ENCODE measurements around the gene PPP1R12C. TPM values are rescaled to one million over a fixed set of nuclear protein-coding genes. Genes with fewer than 3 reads are reported as not detected.
"Not testable (repeated sequence)": the region's sequence is repeated elsewhere in the genome, so short reads cannot be mapped to it uniquely, and the experiment has no call there.

PPP1R12C gene
- total and polyA plus RNA-seq, 7 donors, result 20.5 to 59.1 (median 28.5) TPM

DNA sequence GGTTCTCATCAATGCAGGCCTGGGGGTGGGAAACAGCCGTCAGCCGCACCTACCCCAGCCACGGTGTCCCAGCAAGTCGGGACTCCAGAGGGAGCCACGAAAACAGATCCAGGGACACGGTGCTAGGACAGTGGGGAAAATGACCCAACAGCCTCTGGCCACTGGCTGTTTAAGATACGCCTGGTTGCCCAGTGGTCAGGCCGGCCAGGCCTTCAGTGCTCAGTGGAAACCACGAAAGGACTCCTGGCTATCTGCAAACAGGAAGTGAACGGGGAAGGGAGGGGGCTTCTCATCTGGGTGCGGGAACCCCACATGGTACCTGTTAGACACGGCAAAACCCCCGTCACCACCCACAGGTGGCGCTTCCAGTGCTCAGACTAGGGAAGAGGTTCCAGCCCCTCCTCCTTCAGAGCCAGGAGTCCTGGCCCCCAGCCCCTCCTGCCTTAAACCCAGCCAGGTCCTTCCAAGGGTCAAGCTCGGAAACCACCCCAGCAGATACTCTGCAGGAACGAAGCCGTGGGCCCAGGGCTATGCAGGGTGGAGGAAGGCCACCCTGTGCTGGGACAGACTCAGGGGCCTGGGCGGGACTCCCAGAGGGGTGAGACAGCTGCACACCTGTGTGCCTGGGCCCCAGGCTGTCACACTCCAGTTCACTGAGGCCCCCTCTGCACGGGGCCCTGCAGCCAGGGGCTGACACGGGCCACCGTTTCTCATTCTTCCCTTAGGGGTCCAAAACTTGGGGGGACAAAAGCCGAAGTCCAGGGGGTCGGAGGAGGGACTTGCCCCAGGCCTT is 4.5 kb downstream of the PPP1R12C start:
- peaks cover 3 to 17% of the 10 kb centered on the region in 2 donors for H3K36me3 ChIP-seq (ENCODE audit: insufficient read depth in 1 of 2, low read depth in 1 of 2)
- intact Hi-C loops (cut with DNase I), result no loop called here
- ATAC-seq (no peak), DNase-seq (no peak)
- H3K9me3 ChIP-seq, result no peaks in the 10 kb centered on the region
- H3K27ac ChIP-seq, result peak overlapping the region; percentile 66
- H3K4me3 ChIP-seq, result peak overlapping the region; percentile 41
- TF ChIP-seq, protein P1, sequence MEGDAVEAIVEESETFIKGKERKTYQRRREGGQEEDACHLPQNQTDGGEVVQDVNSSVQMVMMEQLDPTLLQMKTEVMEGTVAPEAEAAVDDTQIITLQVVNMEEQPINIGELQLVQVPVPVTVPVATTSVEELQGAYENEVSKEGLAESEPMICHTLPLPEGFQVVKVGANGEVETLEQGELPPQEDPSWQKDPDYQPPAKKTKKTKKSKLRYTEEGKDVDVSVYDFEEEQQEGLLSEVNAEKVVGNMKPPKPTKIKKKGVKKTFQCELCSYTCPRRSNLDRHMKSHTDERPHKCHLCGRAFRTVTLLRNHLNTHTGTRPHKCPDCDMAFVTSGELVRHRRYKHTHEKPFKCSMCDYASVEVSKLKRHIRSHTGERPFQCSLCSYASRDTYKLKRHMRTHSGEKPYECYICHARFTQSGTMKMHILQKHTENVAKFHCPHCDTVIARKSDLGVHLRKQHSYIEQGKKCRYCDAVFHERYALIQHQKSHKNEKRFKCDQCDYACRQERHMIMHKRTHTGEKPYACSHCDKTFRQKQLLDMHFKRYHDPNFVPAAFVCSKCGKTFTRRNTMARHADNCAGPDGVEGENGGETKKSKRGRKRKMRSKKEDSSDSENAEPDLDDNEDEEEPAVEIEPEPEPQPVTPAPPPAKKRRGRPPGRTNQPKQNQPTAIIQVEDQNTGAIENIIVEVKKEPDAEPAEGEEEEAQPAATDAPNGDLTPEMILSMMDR (IDR thresholded peaks at IDR 0.05), result no peak
- 62 to 64% (median 63%) methylated on average over 23 of the region's 23 CpGs for WGBS, 3 donors
- no peaks in the 10 kb centered on the region for H3K27me3 ChIP-seq (ENCODE audit: insufficient read depth in 3 of 3, low read length in 2 of 3)
- peaks cover 13% of the 10 kb centered on the region for H3K4me1 ChIP-seq

DNA sequence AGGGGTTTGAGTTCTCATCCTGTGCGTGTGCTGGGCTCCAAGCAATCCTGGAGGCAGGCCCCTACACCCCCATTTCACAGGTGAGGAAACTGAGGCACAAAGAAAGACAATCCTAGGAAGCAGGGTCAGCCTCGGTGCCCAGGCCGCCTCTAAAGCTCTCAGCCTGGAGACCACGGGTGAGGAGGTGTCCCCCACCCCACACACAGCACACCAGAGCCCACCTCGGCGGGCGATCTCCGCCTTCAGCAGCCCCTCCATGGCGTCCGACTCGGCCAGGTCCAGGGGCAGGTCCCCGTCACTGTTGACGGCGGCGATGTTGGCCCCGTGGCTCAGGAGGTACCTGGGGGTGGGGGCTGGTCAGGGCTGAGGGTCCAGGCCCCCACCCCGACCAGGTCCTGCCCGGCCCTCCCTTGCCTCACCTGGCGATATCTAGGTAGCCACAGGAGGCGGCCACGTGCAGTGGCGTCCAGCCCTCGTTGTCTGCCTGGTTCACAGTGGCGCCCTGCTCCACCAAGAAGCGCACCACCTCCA is 5.1 kb downstream of the PPP1R12C start:
- H3K4me3 ChIP-seq, result no peak overlapping the region
- 92 to 96% (median 92%) methylated on average over 23 to 25 of the region's 25 CpGs for WGBS, 3 donors
- H3K4me1 ChIP-seq, result peaks cover 13% of the 10 kb centered on the region
- H3K36me3 ChIP-seq (ENCODE audit: insufficient read depth in 1 of 2, low read depth in 1 of 2), result peaks cover 3 to 17% of the 10 kb centered on the region in 2 donors
- intact Hi-C loops (cut with DNase I), result no loop called here
- DNase-seq, result peak in 1 of 2 donors; percentile 52
- no peaks in the 10 kb centered on the region for H3K9me3 ChIP-seq
- H3K27ac ChIP-seq, result peak overlapping the region; percentile 66
- TF ChIP-seq, protein P1 (IDR thresholded peaks at IDR 0.05), result no peak
- no peak for ATAC-seq
- H3K27me3 ChIP-seq (ENCODE audit: insufficient read depth in 3 of 3, low read length in 2 of 3), result no peaks in the 10 kb centered on the region

GRCh38 chr19:55111238-55111831 is 6.1 kb downstream of the PPP1R12C start:
- Histone ChIP-seq H3K4me1 (peaks cover 13% of the 10 kb centered on the region), H3K27me3 (ENCODE audit: insufficient read depth in 3 of 3, low read length in 2 of 3) (no peaks in the 10 kb centered on the region), H3K9me3 (no peaks in the 10 kb centered on the region), H3K4me3 (no peak overlapping the region), H3K27ac (peak overlapping the region; percentile 61), H3K36me3 (ENCODE audit: insufficient read depth in 1 of 2, low read depth in 1 of 2) (peaks cover 3 to 17% of the 10 kb centered on the region in 2 donors)
- ATAC-seq (no peak), DNase-seq (no peak)
- intact Hi-C loops (cut with DNase I), result no loop called here
- WGBS, 3 donors, result 66 to 75% (median 69%) methylated on average over 21 of the region's 21 CpGs
- TF ChIP-seq, protein P1 (IDR thresholded peaks at IDR 0.05), result no peak

DNA sequence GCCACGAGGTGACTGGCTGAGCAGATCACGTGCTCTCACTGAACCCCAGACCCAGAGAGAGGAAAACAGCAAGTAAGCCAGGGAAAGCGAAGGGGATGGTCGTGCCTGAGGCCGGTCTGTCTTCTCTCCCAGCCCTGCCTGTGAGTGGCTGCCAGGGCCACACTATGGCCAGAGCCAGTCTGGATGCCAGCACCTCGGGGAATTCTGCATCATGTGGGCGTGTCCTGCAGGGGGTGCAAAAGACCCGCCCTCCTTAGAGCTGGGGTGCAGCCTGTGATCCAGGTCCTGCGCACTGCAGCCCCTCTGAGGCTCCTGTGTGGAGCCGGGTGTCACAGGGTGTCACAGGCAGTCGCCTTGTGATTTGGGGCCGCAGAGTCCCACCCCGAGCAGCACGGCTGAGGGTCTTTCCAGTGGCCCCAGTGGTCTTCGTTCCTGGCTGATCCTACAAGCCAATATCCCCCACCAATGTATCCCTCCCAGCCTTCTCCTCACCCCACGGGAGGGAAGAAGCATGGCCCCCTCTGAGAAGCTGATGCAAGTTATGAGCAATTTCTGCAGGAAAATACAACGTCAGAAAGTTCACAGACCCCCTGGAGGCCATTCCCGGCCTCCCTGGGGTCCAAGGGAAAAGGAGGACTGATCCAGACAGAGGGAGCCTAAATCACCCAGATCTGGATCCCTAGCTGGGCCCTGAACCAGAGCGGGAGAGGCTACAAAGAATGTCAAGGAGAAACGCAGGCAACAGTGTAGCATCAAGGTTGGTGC is 7.7 kb downstream of the PPP1R12C start:
- H3K4me3 ChIP-seq, result no peak overlapping the region
- H3K4me1 ChIP-seq, result peaks cover 8% of the 10 kb centered on the region
- DNase-seq (peak in 1 of 2 donors; percentile 47), ATAC-seq (no peak)
- H3K36me3 ChIP-seq (ENCODE audit: insufficient read depth in 1 of 2, low read depth in 1 of 2), result peaks cover 5 to 17% of the 10 kb centered on the region in 2 donors
- 81 to 87% (median 84%) methylated on average over 20 of the region's 20 CpGs for WGBS, 3 donors
- intact Hi-C loops (cut with DNase I), result no loop called here
- TF ChIP-seq, protein P1 (IDR thresholded peaks at IDR 0.05), result no peak
- no peak overlapping the region for H3K27ac ChIP-seq
- H3K27me3 ChIP-seq (ENCODE audit: insufficient read depth in 3 of 3, low read length in 2 of 3), result no peaks in the 10 kb centered on the region
- H3K9me3 ChIP-seq, result no peaks in the 10 kb centered on the region

GRCh38 chr19:55107252-55107651 is 10.2 kb downstream of the PPP1R12C start:
- H3K4me3 ChIP-seq; H3K27ac ChIP-seq; ATAC-seq; DNase-seq; intact Hi-C loops (cut with DNase I); H3K27me3 ChIP-seq (ENCODE audit: insufficient read depth in 3 of 3, low read length in 2 of 3); H3K9me3 ChIP-seq; H3K4me1 ChIP-seq: not testable (repeated sequence)
- peaks cover 2 to 33% of the 10 kb centered on the region in 2 donors for H3K36me3 ChIP-seq (ENCODE audit: insufficient read depth in 1 of 2, low read depth in 1 of 2)
- WGBS, 3 donors, result 98% methylated on average over 3 of the region's 3 CpGs
